Prostate gland (tissue), 2 donors: ENCODE data around the gene TMEM45B. TPM values are rescaled to one million over a fixed set of nuclear protein-coding genes. Genes with fewer than 3 reads are reported as not detected.
A peak's percentile ranks its signal among the peaks of the same experiment; 100 is the strongest.
"Not testable (repeated sequence)": the region's sequence is repeated elsewhere in the genome, so short reads cannot be mapped to it uniquely, and the experiment has no call there.

Experiments used
- DNase-seq: peaks from one replicate; pipeline ENCODE4 v3.0.0-alpha.2; 2019; ENCODE audit warnings: low spot score
- H3K27ac ChIP-seq, 2 donors: fragments of 200-600 bp; sonication (generic); 2 replicates each; pipeline ENCODE4 v1.5.1; 2017 to 2019
- H3K27me3 ChIP-seq: fragments of 200-600 bp; sonication (generic); replicated peaks from 2 replicates; pipeline ENCODE4 v1.5.1; 2019; ENCODE audit not compliant: insufficient read depth
- H3K36me3 ChIP-seq, 2 donors: fragments of 200-600 bp; sonication (generic); 1 replicate in 1 of 2; 2 replicates in 1 of 2; pipeline versions ENCODE4 v1.5.1 to v1.8.1; 2017 to 2019
- H3K4me1 ChIP-seq: fragments of 200-600 bp; sonication (generic); replicated peaks from 2 replicates; pipeline ENCODE4 v1.5.1; 2019
- H3K4me3 ChIP-seq, 2 donors: fragments of 200-600 bp; sonication (generic); 2 replicates each; pipeline ENCODE4 v1.5.1; 2017 to 2019
- H3K9me3 ChIP-seq: fragments of 200-600 bp; sonication (generic); 2 replicates; pipeline ENCODE4 v1.5.1; 2017
- POLR2A ChIP-seq: fragments of 450-650 bp; IDR thresholded peaks from one replicate; pipeline ENCODE4 v1.6.1; 2016; ENCODE audit warnings: antibody characterized with exemption, mild to moderate bottlenecking
- POLR2AphosphoS5 ChIP-seq: sonication (generic); formaldehyde crosslinking; IDR thresholded peaks from one replicate; pipeline ENCODE4 v1.6.1; 2017; ENCODE audit warnings: antibody characterized with exemption
- WGBS: methylation state at CpG from one replicate; pipeline ENCODE4 v1.1.5; 2018; 5-methylcytosine and 5-hydroxymethylcytosine counted together
- intact Hi-C: fragments of 100-400 bp; cut with DNase I; formaldehyde crosslinking; loops from one replicate; pipeline ENCODE4 v1.14.2; 2022
- total RNA-seq, 2 donors: library from RNA; depleted of rRNA; stranded (reverse); fragments of >200 nt; gene quantifications; one replicate each; pipeline ENCODE4 v1.1.0, GENCODE V29; 2016
- TF ChIP-seq, protein P1 (sequence below), 4 experiments: fragments of 200-600 bp in 2 of 4; fragments of 450-650 bp in 2 of 4; sonication (generic) in 2 of 4; IDR thresholded peaks; 1 replicate in 3 of 4; 2 replicates in 1 of 4; pipeline ENCODE4 v1.5.1; 2016 to 2019; ENCODE audit warnings: antibody characterized with exemption in 4 of 4, mild to moderate bottlenecking in 2 of 4, moderate library complexity in 2 of 4

Gene TMEM45B
- total RNA-seq, 2 donors from 2014 or later: 5.2 to 11.0 TPM

DNA sequence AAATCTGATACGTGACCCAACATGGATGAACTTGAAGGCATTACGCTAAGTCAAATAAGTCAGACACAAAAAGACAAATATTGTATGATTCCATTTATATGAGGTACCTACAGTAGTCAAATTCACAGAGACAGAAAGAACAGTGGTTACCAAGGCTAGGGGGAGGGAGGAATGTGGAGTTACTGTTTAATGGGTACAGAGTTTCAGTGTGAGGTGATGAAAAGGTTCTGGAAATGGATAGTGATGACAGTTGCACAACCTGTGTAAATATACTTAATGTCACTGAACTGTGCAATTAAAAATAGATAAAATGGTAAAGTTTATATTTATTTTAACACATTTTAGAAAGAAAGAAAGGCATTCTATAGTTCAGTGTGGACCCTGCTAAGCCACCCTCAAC is 24.1 kb upstream of the TMEM45B start:
- TF ChIP-seq POLR2A: no peak
- TF ChIP-seq, protein P1, sequence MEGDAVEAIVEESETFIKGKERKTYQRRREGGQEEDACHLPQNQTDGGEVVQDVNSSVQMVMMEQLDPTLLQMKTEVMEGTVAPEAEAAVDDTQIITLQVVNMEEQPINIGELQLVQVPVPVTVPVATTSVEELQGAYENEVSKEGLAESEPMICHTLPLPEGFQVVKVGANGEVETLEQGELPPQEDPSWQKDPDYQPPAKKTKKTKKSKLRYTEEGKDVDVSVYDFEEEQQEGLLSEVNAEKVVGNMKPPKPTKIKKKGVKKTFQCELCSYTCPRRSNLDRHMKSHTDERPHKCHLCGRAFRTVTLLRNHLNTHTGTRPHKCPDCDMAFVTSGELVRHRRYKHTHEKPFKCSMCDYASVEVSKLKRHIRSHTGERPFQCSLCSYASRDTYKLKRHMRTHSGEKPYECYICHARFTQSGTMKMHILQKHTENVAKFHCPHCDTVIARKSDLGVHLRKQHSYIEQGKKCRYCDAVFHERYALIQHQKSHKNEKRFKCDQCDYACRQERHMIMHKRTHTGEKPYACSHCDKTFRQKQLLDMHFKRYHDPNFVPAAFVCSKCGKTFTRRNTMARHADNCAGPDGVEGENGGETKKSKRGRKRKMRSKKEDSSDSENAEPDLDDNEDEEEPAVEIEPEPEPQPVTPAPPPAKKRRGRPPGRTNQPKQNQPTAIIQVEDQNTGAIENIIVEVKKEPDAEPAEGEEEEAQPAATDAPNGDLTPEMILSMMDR (IDR thresholded peaks at IDR 0.05): no peak
- TF ChIP-seq POLR2AphosphoS5: no peak
- Histone ChIP-seq H3K27me3 (no peaks in the 10 kb centered on the region), H3K36me3 (no peaks in the 10 kb centered on the region), H3K4me3 (no peak overlapping the region), H3K27ac (no peak overlapping the region), H3K9me3 (no peaks in the 10 kb centered on the region), H3K4me1 (no peaks in the 10 kb centered on the region)
- intact Hi-C loops: no loop called here
- no peak for DNase-seq
- WGBS: 86% methylated on average over 2 of the region's 2 CpGs

- Histone ChIP-seq H3K27me3 (no peaks in the 10 kb centered on the region), H3K9me3 (no peaks in the 10 kb centered on the region), H3K36me3 (no peaks in the 10 kb centered on the region), H3K4me3 (no peak overlapping the region), H3K27ac (no peak overlapping the region), H3K4me1 (no peaks in the 10 kb centered on the region)
- WGBS: 54% methylated on average over 3 of the region's 4 CpGs
- peak; percentile 60 for TF ChIP-seq POLR2AphosphoS5
- TF ChIP-seq, protein P1 (IDR thresholded peaks at IDR 0.05): no peak
- intact Hi-C loops: no loop called here
- no peak for DNase-seq
Observed at GRCh38 chr11:129792663-129793062, 23.0 kb upstream of the TMEM45B start.

DNA sequence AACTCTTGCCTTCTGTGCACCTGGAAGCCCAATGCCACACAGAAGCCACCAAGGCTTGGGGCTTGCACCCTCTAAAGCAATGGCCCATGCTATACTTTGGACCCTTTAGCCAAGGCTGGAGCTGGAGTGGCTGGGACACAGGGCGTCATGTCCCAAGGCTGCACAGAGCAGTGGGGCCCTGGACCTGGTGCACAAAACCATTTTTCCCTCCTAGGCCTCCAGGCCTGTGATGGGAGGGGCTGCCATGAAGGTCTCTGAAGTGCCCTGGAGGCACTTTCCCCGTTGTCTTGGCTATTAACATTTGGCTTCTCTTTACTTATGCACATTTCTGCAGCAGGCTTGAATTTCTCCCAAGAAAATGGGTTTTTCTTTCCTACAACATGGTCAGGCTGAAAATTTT is 20.6 kb upstream of the TMEM45B start:
- H3K9me3 ChIP-seq: no peaks in the 10 kb centered on the region
- DNase-seq: no peak
- no peaks in the 10 kb centered on the region for H3K36me3 ChIP-seq
- no peak overlapping the region for H3K4me3 ChIP-seq
- H3K4me1 ChIP-seq: no peaks in the 10 kb centered on the region
- H3K27ac ChIP-seq: no peak overlapping the region
- 49% methylated on average over 2 of the region's 2 CpGs for WGBS
- intact Hi-C loops: no loop called here
- TF ChIP-seq POLR2AphosphoS5: no peak
- TF ChIP-seq, protein P1 (IDR thresholded peaks at IDR 0.05): no peak
- TF ChIP-seq POLR2A: no peak
- H3K27me3 ChIP-seq: peaks cover 2% of the 10 kb centered on the region

DNA sequence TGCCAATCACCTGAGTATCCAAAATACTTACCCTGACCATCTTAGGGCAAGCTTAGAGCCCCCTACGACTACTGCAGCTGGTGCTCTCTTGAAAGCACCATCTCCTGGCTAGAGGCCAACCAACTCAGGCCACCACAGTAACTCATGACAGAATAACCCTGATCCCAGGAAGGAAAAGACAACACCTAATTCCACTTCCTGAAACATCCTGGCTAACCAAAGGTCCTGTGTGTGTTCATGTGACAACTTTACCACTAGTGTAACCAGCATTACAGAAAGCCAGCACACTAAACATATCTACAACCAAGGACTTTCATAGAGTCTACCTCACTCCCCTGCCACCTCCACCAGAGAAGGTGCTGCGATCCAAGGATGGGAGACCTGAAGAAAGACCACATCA is 17.4 kb upstream of the TMEM45B start:
- Histone ChIP-seq H3K27ac (no peak overlapping the region), H3K4me1 (no peaks in the 10 kb centered on the region), H3K4me3 (no peak overlapping the region), H3K27me3 (peaks cover 2% of the 10 kb centered on the region), H3K36me3 (no peaks in the 10 kb centered on the region), H3K9me3 (no peaks in the 10 kb centered on the region)
- WGBS: 85% methylated on average over 2 of the region's 2 CpGs
- intact Hi-C loops: no loop called here
- DNase-seq: no peak
- TF ChIP-seq, protein P1 (IDR thresholded peaks at IDR 0.05): no peak
- TF ChIP-seq POLR2A (no peak), POLR2AphosphoS5 (no peak)

- H3K9me3 ChIP-seq, DNase-seq, intact Hi-C loops, H3K27me3 ChIP-seq, H3K4me3 ChIP-seq, H3K27ac ChIP-seq, H3K4me1 ChIP-seq, H3K36me3 ChIP-seq: not testable (repeated sequence)
- 29% methylated on average over 1 of the region's 1 CpG for WGBS
Observed at GRCh38 chr11:129800162-129800561, 15.5 kb upstream of the TMEM45B start.
